ENCODE data around the gene FLT3. TPM values are rescaled to one million over a fixed set of nuclear protein-coding genes. Genes with fewer than 3 reads are reported as not detected.

FLT3 gene
- total and polyA plus RNA-seq, 7 donors = 0.23 to 3.5 (median 2.0) TPM; not detected in 1

- no peak overlapping the region for H3K27ac ChIP-seq
- H3K4me1 ChIP-seq = no peaks in the 10 kb centered on the region
- intact Hi-C loops (cut with DNase I) = no loop called here
- H3K4me3 ChIP-seq = no peak overlapping the region
- no peaks in the 10 kb centered on the region for H3K9me3 ChIP-seq
- H3K27me3 ChIP-seq = no peaks in the 10 kb centered on the region
- no peaks in the 10 kb centered on the region for H3K36me3 ChIP-seq
- TF ChIP-seq POLR2A (IDR thresholded peaks at IDR 0.05) = no peak
- TF ChIP-seq EP300 (IDR thresholded peaks at IDR 0.05) = no peak
- TF ChIP-seq CTCF (IDR thresholded peaks at IDR 0.05) = no peak
- TF ChIP-seq POLR2AphosphoS5 (IDR thresholded peaks at IDR 0.05) = no peak
- DNase-seq = no peak
- WGBS, 2 donors = 88 to 90% methylated on average over 3 of the region's 3 CpGs
Observed at GRCh38 chr13:28067491-28067890, 32.9 kb downstream of the FLT3 start.

DNA sequence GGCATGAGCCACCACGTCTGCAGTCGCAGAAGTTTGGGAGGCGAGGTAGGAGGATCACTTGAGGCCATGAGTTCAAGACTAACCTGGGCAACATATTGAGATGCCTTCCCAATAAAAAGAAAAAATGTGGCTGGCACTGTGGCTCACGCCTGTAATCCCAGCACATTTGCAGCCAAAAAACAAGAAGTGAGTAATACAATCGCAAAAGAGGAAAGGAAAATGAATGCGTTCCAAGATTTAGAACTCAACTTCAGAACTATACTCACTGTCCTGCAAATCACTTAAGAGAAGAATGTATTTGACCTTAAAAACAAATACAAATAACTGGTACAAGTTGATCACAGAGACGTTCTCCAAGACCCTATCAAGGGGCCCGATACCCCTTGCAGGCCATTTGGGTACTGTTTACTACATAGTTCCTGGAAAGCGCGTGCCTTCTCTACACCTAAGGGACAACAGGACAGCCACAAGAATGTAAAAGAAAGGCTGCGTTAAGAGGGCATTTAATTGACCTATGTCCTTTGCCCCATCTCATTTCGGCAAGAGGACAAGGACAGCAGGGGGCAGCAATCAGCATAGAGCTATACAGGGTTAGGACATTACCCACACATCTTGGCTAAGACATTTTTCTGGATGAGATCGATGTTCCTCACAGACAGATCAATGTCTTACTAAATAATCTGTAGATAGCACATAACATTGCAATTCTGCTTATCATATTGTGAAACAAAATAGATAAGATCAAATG, 41.3 kb downstream of the FLT3 start:
- H3K9me3 ChIP-seq = no peaks in the 10 kb centered on the region
- no peaks in the 10 kb centered on the region for H3K36me3 ChIP-seq
- WGBS, 2 donors = 63 to 71% methylated on average over 13 of the region's 13 CpGs
- no peaks in the 10 kb centered on the region for H3K27me3 ChIP-seq
- TF ChIP-seq POLR2A (IDR thresholded peaks at IDR 0.05) (no peak), POLR2AphosphoS5 (IDR thresholded peaks at IDR 0.05) (no peak), EP300 (IDR thresholded peaks at IDR 0.05) (no peak), CTCF (IDR thresholded peaks at IDR 0.05) (no peak)
- no peak for DNase-seq
- intact Hi-C loops (cut with DNase I) = no loop called here
- H3K4me3 ChIP-seq = no peak overlapping the region
- no peaks in the 10 kb centered on the region for H3K4me1 ChIP-seq
- H3K27ac ChIP-seq = no peak overlapping the region

DNA sequence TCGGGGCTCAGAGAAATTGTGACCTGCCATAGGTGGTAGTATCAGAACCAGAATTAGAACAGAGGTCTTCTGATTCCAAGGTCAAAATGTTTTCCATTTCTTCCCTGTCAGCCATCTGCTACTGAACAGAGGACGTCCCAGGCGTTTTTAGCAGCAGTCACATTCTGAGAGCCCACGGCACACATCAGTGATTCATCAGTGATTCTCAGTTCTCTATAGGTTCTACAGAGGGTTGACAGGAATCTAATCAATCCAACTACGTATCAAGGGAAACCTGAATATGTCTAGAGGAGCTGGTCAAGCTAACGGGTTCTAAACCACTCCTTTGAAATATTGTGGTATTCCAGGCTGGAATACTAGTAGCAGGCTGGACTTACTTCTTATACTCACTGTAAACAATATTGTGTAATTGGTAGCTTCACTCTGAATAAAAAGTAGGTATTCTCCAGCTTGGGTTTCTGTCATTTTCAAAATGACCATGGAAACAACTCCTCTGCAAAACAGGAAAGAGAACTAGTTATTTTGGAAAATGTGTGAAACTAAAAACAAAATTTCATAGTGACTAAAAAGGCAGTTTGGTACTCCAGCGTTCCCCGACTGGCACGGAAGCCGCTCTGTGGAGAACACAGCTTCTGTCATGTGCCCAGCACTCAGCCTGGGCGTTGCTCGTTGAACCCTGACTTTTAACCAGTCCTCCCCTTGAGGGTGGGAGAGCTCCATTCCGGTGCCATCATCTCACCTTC, 43.2 kb downstream of the FLT3 start:
- H3K9me3 ChIP-seq = no peaks in the 10 kb centered on the region
- no peaks in the 10 kb centered on the region for H3K4me1 ChIP-seq
- TF ChIP-seq EP300 (IDR thresholded peaks at IDR 0.05) = no peak
- TF ChIP-seq CTCF (IDR thresholded peaks at IDR 0.05) = no peak
- TF ChIP-seq POLR2A (IDR thresholded peaks at IDR 0.05) = no peak
- TF ChIP-seq POLR2AphosphoS5 (IDR thresholded peaks at IDR 0.05) = no peak
- no peaks in the 10 kb centered on the region for H3K27me3 ChIP-seq
- no peaks in the 10 kb centered on the region for H3K36me3 ChIP-seq
- intact Hi-C loops (cut with DNase I) = no loop called here
- H3K27ac ChIP-seq = no peak overlapping the region
- WGBS, 2 donors = 82 to 84% methylated on average over 13 of the region's 13 CpGs
- DNase-seq = no peak
- H3K4me3 ChIP-seq = no peak overlapping the region

DNA sequence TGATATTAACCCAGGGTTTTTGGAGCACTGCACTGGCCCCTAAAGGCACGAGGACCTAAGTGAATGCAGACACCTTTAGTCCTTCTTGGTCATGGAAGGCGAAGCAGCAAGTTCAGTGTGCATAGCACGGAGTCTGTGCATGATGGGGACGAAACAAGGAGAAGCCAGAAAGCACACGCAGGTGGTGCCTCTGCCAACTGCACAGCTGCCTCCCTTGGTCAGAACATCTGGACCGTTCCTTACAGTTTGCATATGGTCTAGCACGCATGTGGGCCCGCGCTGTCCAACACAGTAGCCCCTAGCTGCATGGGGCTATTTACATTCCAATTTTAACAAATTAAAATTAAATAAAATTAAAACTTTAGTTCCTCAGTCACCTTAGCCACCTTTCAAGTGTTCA, 44.0 kb downstream of the FLT3 start:
- no peak for TF ChIP-seq POLR2A (IDR thresholded peaks at IDR 0.05)
- intact Hi-C loops (cut with DNase I) = no loop called here
- H3K27ac ChIP-seq = no peak overlapping the region
- no peaks in the 10 kb centered on the region for H3K36me3 ChIP-seq
- no peaks in the 10 kb centered on the region for H3K27me3 ChIP-seq
- H3K4me3 ChIP-seq = no peak overlapping the region
- no peak for DNase-seq
- no peaks in the 10 kb centered on the region for H3K4me1 ChIP-seq
- 69 to 79% methylated on average over 9 of the region's 9 CpGs for WGBS, 2 donors
- no peaks in the 10 kb centered on the region for H3K9me3 ChIP-seq

- H3K36me3 ChIP-seq = no peaks in the 10 kb centered on the region
- no peaks in the 10 kb centered on the region for H3K9me3 ChIP-seq
- no peak for TF ChIP-seq EP300 (IDR thresholded peaks at IDR 0.05)
- TF ChIP-seq CTCF (IDR thresholded peaks at IDR 0.05) = no peak
- TF ChIP-seq POLR2AphosphoS5 (IDR thresholded peaks at IDR 0.05) = no peak
- TF ChIP-seq POLR2A (IDR thresholded peaks at IDR 0.05) = no peak
- DNase-seq = no peak
- no peaks in the 10 kb centered on the region for H3K27me3 ChIP-seq
- H3K27ac ChIP-seq = no peak overlapping the region
- H3K4me3 ChIP-seq = no peak overlapping the region
- intact Hi-C loops (cut with DNase I) = no loop called here
- H3K4me1 ChIP-seq = no peaks in the 10 kb centered on the region
- 44 to 62% methylated on average over 2 of the region's 2 CpGs for WGBS, 2 donors
Observed at GRCh38 chr13:28055357-28055756, 45.0 kb downstream of the FLT3 start.

Measured in sigmoid colon (tissue), 7 donors.